DMS 273 (cell line): ENCODE results near the gene UBALD1.

ENCODE experiments used
- DNase-seq: peaks from one replicate; lab custom pipeline; 2025; ENCODE audit not compliant: unreplicated experiment; lab: John Stamatoyannopoulos, UW

The UBALD1 gene

GRCh38 chr16:4561596-4561995 is 53.1 kb downstream of the UBALD1 start:
- no peak for DNase-seq
